Spleen (tissue), 7 donors: ENCODE measurements around the gene NUAK1.

Experiments used
- CTCF ChIP-seq, 11 experiments: fragments of 200-600 bp in 7 of 11; fragments of 450-650 bp in 4 of 11; sonication (generic) in 4 of 11; IDR thresholded peaks in 8 of 11; conservative IDR thresholded peaks in 3 of 11; 1 replicate in 7 of 11; 2 replicates in 4 of 11; pipeline versions ENCODE4 v1.4.0 to v1.8.0; 2016 to 2021; ENCODE audit warnings: antibody characterized with exemption in 11 of 11, inconsistent platforms in 4 of 11, mild to moderate bottlenecking in 1 of 11
- POLR2A ChIP-seq, 3 donors: fragments of 450-650 bp; IDR thresholded peaks; one replicate each; pipeline ENCODE4 v1.5.1; 2017; ENCODE audit warnings: antibody characterized with exemption in 3 of 3, mild to moderate bottlenecking in 1 of 3
- POLR2AphosphoS5 ChIP-seq, 3 donors: sonication (generic); formaldehyde crosslinking; IDR thresholded peaks; one replicate each; pipeline ENCODE4 v1.5.1; 2017; ENCODE audit warnings: antibody characterized with exemption in 3 of 3
- donor health status: DM: no; HTN: no; CAD: no; lungs with moderate emphysema.
- donor health status: DM: no; HTN: no; CAD: no.
- donor health status: DM: no; HTN: no; CAD: no.

DNA sequence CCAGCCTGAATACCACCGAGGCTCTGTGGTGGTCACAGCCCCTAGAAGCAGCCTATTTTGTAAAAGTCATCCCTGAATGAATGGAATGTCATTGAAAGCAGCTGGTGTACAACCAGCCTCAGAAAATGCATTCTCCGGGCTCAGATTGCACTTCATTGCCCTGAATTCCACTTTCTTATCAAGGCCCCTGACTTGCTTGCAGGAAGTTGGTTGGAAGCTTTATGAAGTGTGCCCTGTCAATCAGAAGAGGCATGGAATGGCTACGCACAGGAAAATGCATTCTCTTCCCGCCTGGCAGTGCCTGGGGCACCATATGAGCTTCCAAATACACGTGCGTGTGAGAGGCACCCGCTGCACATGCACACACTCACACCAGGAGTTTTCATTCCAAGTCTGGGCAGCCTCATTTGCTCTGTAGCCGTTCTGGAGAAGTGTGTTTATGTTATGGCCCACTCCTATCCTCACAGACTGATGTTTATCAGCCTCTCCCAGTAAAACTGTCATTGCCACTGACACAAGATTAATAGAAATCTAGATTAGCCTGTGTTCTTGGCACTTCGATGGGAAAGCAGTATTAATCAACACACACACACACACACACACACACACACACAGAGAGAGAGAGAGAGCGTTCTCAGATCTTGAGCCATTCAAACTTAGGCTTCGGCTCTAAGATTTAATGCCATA is 63.9 kb downstream of the NUAK1 start:
- no peak for TF ChIP-seq CTCF (IDR thresholded peaks at IDR 0.05 in 8 of 11, conservative IDR thresholded peaks at IDR 0.05 in 3 of 11)
- TF ChIP-seq POLR2A (IDR thresholded peaks at IDR 0.05), result no peak
- no peak for TF ChIP-seq POLR2AphosphoS5 (IDR thresholded peaks at IDR 0.05)
